Right lobe of liver (tissue), 6 donors: ENCODE data around the gene TLR10. TPM values are rescaled to one million over a fixed set of nuclear protein-coding genes. Genes with fewer than 3 reads are reported as not detected.

Experiments used
- ATAC-seq, 4 donors: fragments of 200-7000 bp; cut with Tn5 transposase; one replicate each; pipeline ENCODE4 v1.9.1; 2020; ENCODE audit warnings: mild to moderate bottlenecking in 4 of 4, moderate library complexity in 4 of 4
- DNase-seq, 3 donors: peaks; one replicate each; pipeline ENCODE4 v3.0.0-alpha.2; 2020
- H3K27ac ChIP-seq, 3 donors: fragments of 200-600 bp; one replicate each; pipeline ENCODE4 v1.8.0; 2022
- H3K27me3 ChIP-seq, 2 donors: fragments of 200-600 bp; one replicate each; pipeline ENCODE4 v1.8.0; 2022
- H3K36me3 ChIP-seq, 4 donors: fragments of 200-600 bp; sonication (generic) in 1 of 4; one replicate each; pipeline versions ENCODE4 v1.5.1 to v1.8.0; 2017 to 2022; ENCODE audit warnings: control low read depth in 1 of 4
- H3K4me1 ChIP-seq, 4 donors: fragments of 200-600 bp; sonication (generic) in 1 of 4; one replicate each; pipeline versions ENCODE4 v1.5.1 to v1.8.0; 2017 to 2022; ENCODE audit warnings: control low read depth in 1 of 4
- H3K4me3 ChIP-seq, 3 donors: fragments of 200-600 bp; one replicate each; pipeline ENCODE4 v1.8.0; 2022
- H3K9me3 ChIP-seq, 4 donors: fragments of 200-600 bp; sonication (generic) in 1 of 4; one replicate each; pipeline versions ENCODE4 v1.5.1 to v1.8.0; 2017 to 2022; ENCODE audit warnings: control low read depth in 1 of 4
- POLR2A ChIP-seq: fragments of 450-650 bp; IDR thresholded peaks from one replicate; pipeline ENCODE4 v1.6.1; 2017; ENCODE audit warnings: antibody characterized with exemption, mild to moderate bottlenecking
- WGBS: methylation state at CpG from one replicate; pipeline ENCODE4 v1.1.6; 2018; ENCODE audit warnings: low coverage, low lambda C conversion rate; ENCODE audit not compliant: insufficient coverage; ENCODE audit errors: missing lambda C conversion rate; 5-methylcytosine and 5-hydroxymethylcytosine counted together
- intact Hi-C, 2 donors: fragments of 100-400 bp; cut with DNase I; formaldehyde crosslinking; loops; one replicate each; pipeline versions ENCODE4 v1.11.2 to v1.14.1; 2022
- total RNA-seq, 6 experiments: library from RNA; depleted of rRNA in 2 of 6; stranded (reverse); fragments of >200 nt in 2 of 6; fragmentation: NEBNext Ultra II Directional in 3 of 6; extraction: Animal tissue kit (Norgen Biotek cat#: 25700) in 3 of 6; gene quantifications; one replicate each; pipeline versions ENCODE4 v1.1.0 to v1.2.4, GENCODE V29; 2016 to 2023
- TF ChIP-seq, protein P1 (sequence below), 4 donors: fragments of 200-600 bp in 3 of 4; fragments of 450-650 bp in 1 of 4; IDR thresholded peaks; one replicate each; pipeline versions ENCODE4 v1.5.1 to v1.8.0; 2016 to 2022; ENCODE audit warnings: antibody characterized with exemption in 4 of 4, mild to moderate bottlenecking in 2 of 4
- donor health status: DM: no; HTN: yes; CAD: no.
- donor health status: DM: no; HTN: no; CAD: no.
- donor health status: DM: no; HTN: no; CAD: no.
- donor health status: DM: no; HTN: yes; CAD: no.
- donor health status: DM: no; HTN: yes; CAD: no.

Gene TLR10
- total RNA-seq, 6 experiments from 2014 or later, result 0.16 to 0.68 (median 0.39) TPM; not detected in 2

DNA sequence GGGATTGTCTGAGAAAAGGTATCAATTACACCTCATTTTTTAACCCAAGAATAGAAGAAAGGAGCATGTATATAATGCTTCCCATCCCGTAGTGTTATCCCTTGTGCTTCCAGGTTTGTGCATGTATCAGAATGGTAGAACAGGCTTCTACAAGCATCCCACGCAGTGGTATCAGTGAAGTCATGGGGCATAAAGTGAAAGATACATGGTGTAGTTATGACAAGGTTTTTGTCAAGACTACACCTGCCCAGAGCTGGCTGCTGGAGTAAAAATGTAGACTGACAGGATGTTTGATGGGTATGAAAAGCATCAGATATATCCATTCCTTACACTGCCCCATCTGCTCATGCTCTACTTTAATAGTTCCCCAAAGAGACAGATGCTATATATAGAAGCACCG lies 12.3 kb upstream of the TLR10 start:
- no peak overlapping the region for H3K4me3 ChIP-seq
- H3K36me3 ChIP-seq, result peaks cover 0 to 10% (median 0%) of the 10 kb centered on the region in 4 donors
- H3K27ac ChIP-seq, result no peak overlapping the region
- H3K27me3 ChIP-seq, result no peaks in the 10 kb centered on the region
- TF ChIP-seq, protein P1, sequence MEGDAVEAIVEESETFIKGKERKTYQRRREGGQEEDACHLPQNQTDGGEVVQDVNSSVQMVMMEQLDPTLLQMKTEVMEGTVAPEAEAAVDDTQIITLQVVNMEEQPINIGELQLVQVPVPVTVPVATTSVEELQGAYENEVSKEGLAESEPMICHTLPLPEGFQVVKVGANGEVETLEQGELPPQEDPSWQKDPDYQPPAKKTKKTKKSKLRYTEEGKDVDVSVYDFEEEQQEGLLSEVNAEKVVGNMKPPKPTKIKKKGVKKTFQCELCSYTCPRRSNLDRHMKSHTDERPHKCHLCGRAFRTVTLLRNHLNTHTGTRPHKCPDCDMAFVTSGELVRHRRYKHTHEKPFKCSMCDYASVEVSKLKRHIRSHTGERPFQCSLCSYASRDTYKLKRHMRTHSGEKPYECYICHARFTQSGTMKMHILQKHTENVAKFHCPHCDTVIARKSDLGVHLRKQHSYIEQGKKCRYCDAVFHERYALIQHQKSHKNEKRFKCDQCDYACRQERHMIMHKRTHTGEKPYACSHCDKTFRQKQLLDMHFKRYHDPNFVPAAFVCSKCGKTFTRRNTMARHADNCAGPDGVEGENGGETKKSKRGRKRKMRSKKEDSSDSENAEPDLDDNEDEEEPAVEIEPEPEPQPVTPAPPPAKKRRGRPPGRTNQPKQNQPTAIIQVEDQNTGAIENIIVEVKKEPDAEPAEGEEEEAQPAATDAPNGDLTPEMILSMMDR (IDR thresholded peaks at IDR 0.05), result no peak
- no peak for TF ChIP-seq POLR2A
- H3K9me3 ChIP-seq, result no peaks in the 10 kb centered on the region
- intact Hi-C loops, result no loop called here
- DNase-seq (no peak), ATAC-seq (no peak)
- WGBS, result 88% methylated on average over 3 of the region's 3 CpGs
- H3K4me1 ChIP-seq, result peaks cover 0 to 9% (median 0%) of the 10 kb centered on the region in 4 donors

DNA sequence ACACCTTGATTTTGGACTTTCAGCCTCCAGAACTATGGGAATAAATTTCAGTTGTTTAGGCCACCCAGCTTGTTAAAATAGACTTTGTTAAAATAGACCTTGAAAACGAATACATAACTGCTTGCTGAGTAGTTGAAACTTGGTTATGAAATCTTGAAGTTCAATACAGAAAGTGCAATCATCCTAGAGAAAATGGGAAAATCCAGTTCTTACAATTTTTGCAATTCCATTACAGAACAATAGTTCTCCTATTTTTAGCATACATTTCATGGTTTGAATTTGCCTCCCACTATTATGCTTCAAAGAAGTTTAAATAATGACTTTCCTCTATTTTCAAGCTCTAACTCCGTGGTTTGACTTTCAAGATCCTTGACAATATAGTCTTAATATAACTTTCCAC lies 11.3 kb upstream of the TLR10 start:
- Histone ChIP-seq H3K27me3 (no peaks in the 10 kb centered on the region), H3K4me1 (peaks cover 0 to 14% (median 0%) of the 10 kb centered on the region in 4 donors), H3K36me3 (peaks cover 0 to 10% (median 0%) of the 10 kb centered on the region in 4 donors), H3K27ac (no peak overlapping the region), H3K4me3 (no peak overlapping the region), H3K9me3 (no peaks in the 10 kb centered on the region)
- 33% methylated on average over 2 of the region's 2 CpGs for WGBS
- DNase-seq, result no peak
- intact Hi-C loops, result no loop called here
- TF ChIP-seq, protein P1 (IDR thresholded peaks at IDR 0.05), result no peak
- no peak for TF ChIP-seq POLR2A
- no peak for ATAC-seq

- ATAC-seq (peak in 2 of 4 donors; percentile 7 to 20), DNase-seq (no peak)
- Histone ChIP-seq H3K4me3 (no peak overlapping the region), H3K27ac (no peak overlapping the region), H3K4me1 (peaks cover 0 to 26% (median 5%) of the 10 kb centered on the region in 4 donors), H3K27me3 (no peaks in the 10 kb centered on the region), H3K9me3 (no peaks in the 10 kb centered on the region), H3K36me3 (no peaks in the 10 kb centered on the region)
- TF ChIP-seq, protein P1 (IDR thresholded peaks at IDR 0.05), result no peak
- TF ChIP-seq POLR2A, result no peak
- 31% methylated on average over 2 of the region's 2 CpGs for WGBS
- intact Hi-C loops, result no loop called here
Observed at GRCh38 chr4:38791010-38791409, 8.2 kb upstream of the TLR10 start.

DNA sequence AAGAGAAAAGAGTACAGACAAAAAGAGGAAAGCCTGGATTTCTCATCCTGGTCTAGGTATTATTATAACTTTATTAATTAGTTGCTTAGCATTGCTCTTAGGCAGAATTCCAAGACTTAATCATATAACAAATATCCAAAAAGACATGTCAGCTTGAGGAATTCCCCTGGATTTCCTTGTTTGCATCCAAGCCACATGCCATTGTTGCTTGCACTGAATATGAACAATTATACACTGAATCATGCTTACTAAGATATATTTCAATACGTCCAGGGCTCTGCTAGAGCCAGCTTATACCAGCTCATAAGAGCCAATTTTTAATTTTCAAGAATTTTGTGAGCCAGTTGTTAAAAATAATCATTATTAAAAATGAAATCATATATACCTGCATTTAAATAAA lies 5.5 kb upstream of the TLR10 start:
- H3K4me1 ChIP-seq, result peaks cover 0 to 26% (median 5%) of the 10 kb centered on the region in 4 donors
- no peaks in the 10 kb centered on the region for H3K9me3 ChIP-seq
- DNase-seq (no peak), ATAC-seq (peak in 2 of 4 donors; percentile 4 to 58)
- intact Hi-C loops, result no loop called here
- no peaks in the 10 kb centered on the region for H3K27me3 ChIP-seq
- H3K4me3 ChIP-seq, result no peak overlapping the region
- H3K36me3 ChIP-seq, result no peaks in the 10 kb centered on the region
- 36% methylated on average over 1 of the region's 1 CpG for WGBS
- peak overlapping the region; percentile 43 to 73 (median 64) for H3K27ac ChIP-seq
- TF ChIP-seq POLR2A, result no peak
- TF ChIP-seq, protein P1 (IDR thresholded peaks at IDR 0.05), result no peak

- Histone ChIP-seq H3K4me1 (peaks cover 0 to 31% (median 5%) of the 10 kb centered on the region in 4 donors), H3K27ac (peak overlapping the region; percentile 43 to 73 (median 64)), H3K4me3 (no peak overlapping the region), H3K27me3 (no peaks in the 10 kb centered on the region), H3K36me3 (no peaks in the 10 kb centered on the region), H3K9me3 (no peaks in the 10 kb centered on the region)
- intact Hi-C loops, result no loop called here
- ATAC-seq (peak; percentile 81 to 90 (median 84)), DNase-seq (no peak)
- WGBS, result 27% methylated on average over 4 of the region's 4 CpGs
- TF ChIP-seq, protein P1 (IDR thresholded peaks at IDR 0.05), result no peak
- TF ChIP-seq POLR2A, result no peak
Observed at GRCh38 chr4:38787693-38788092, 4.9 kb upstream of the TLR10 start.
